Inflammatory macrophage treated with lipopolysaccharide for 1 hour (primary cell): ENCODE measurements around the gene SPTA1.
"Not testable (repeated sequence)": the region's sequence is repeated elsewhere in the genome, so short reads cannot be mapped to it uniquely, and the experiment has no call there.

Experiments used
- DNase-seq, 2 donors: peaks; one replicate each; pipeline ENCODE4 v3.0.0-alpha.2; 2020 to 2022

SPTA1 gene

GRCh38 chr1:158686111-158687009 is at the start of gene SPTA1:
SPTA1 (minus strand) TSS chr1:158686715; CDS start chr1:158686517, 198 bp downstream.
- peak; percentile 44 to 61 for DNase-seq

- DNase-seq: no peak
Measured at GRCh38 chr1:158735848-158736247, 49.3 kb upstream of the SPTA1 start.

GRCh38 chr1:158732524-158732923 is 46.0 kb upstream of the SPTA1 start:
- no peak for DNase-seq

- no peak for DNase-seq
Measured at GRCh38 chr1:158731707-158732106, 45.2 kb upstream of the SPTA1 start.

GRCh38 chr1:158730453-158730852 is 43.9 kb upstream of the SPTA1 start:
- DNase-seq: no peak

- DNase-seq: no peak
Measured at GRCh38 chr1:158728510-158729225, 42.2 kb upstream of the SPTA1 start.

- no peak for DNase-seq
Measured at GRCh38 chr1:158724442-158724841, 37.9 kb upstream of the SPTA1 start.

GRCh38 chr1:158720620-158721019 is 34.1 kb upstream of the SPTA1 start, which contains the start of gene OR6K3:
OR6K3 (minus strand) TSS chr1:158720720; CDS start chr1:158718115, 2,605 bp downstream.
- DNase-seq: no peak

GRCh38 chr1:158719664-158720063 is 33.1 kb upstream of the SPTA1 start:
- no peak for DNase-seq

GRCh38 chr1:158717344-158717743 is 30.8 kb upstream of the SPTA1 start:
- no peak for DNase-seq

- DNase-seq: peak; percentile 38
Measured at GRCh38 chr1:158716335-158716734, 29.8 kb upstream of the SPTA1 start.

GRCh38 chr1:158714754-158715153 is 28.2 kb upstream of the SPTA1 start:
- DNase-seq: no peak

- DNase-seq: no peak
Measured at GRCh38 chr1:158711098-158711497, 24.6 kb upstream of the SPTA1 start.

GRCh38 chr1:158706096-158706495 is 19.6 kb upstream of the SPTA1 start:
- DNase-seq: no peak

- no peak for DNase-seq
Measured at GRCh38 chr1:158700552-158700951, 14.0 kb upstream of the SPTA1 start, which contains the start of gene OR6K2. OR6K2 (minus strand) TSS chr1:158700652; CDS start chr1:158700652, 0 bp downstream.

- DNase-seq: no peak
Measured at GRCh38 chr1:158694596-158694995, 8.1 kb upstream of the SPTA1 start.

- DNase-seq: no peak
Measured at GRCh38 chr1:158692356-158692755, 5.8 kb upstream of the SPTA1 start.

- DNase-seq: no peak
Measured at GRCh38 chr1:158691907-158692306, 5.4 kb upstream of the SPTA1 start.

- DNase-seq: not testable (repeated sequence)
Measured at GRCh38 chr1:158691149-158691548, 4.6 kb upstream of the SPTA1 start.

GRCh38 chr1:158689875-158690274 is 3.4 kb upstream of the SPTA1 start:
- no peak for DNase-seq

- DNase-seq: no peak
Measured at GRCh38 chr1:158689110-158689509, 2.6 kb upstream of the SPTA1 start.

GRCh38 chr1:158688343-158688742 is 1.8 kb upstream of the SPTA1 start:
- not testable (repeated sequence) for DNase-seq

- no peak for DNase-seq
Measured at GRCh38 chr1:158687037-158687436, 522 bp upstream of the SPTA1 start.

- DNase-seq: no peak
Measured at GRCh38 chr1:158685085-158685484, 1.4 kb downstream of the SPTA1 start.
